Epithelial cell of proximal tubule (primary cell): ENCODE results near the gene NFKB2. TPM values are rescaled to one million over a fixed set of nuclear protein-coding genes. Genes with fewer than 3 reads are reported as not detected.

Experiments used
- DNase-seq: peaks from one replicate; pipeline ENCODE4 v3.0.0-alpha.2; 2011; ENCODE audit warnings: low read depth
- H3K4me3 ChIP-seq: 2 replicates; pipeline ENCODE4 v1.5.1; 2011; ENCODE audit warnings: low read depth, mild to moderate bottlenecking, low read length
- total RNA-seq: library from RNA; depleted of rRNA; stranded (reverse); fragments of >200 nt; gene quantifications from 2 replicates; pipeline ENCODE4 v1.2.3, GENCODE V29; 2015
- TF ChIP-seq, protein P1 (sequence below): conservative IDR thresholded peaks from 2 replicates; pipeline ENCODE4 v1.5.1; 2012; ENCODE audit warnings: low read depth, mild to moderate bottlenecking, low read length

Gene NFKB2
- total RNA-seq, 1 donor from 2014 or later, result 84.9 TPM

GRCh38 chr10:102451105-102451969 is 55.8 kb downstream of the NFKB2 start, which contains the start of gene C10orf95:
Gene C10orf95 (minus strand): TSS chr10:102451543. CDS start chr10:102451093, 450 bp downstream.
- peak within 1 kb of the TSS; percentile 95 for H3K4me3 ChIP-seq
- TF ChIP-seq, protein P1, sequence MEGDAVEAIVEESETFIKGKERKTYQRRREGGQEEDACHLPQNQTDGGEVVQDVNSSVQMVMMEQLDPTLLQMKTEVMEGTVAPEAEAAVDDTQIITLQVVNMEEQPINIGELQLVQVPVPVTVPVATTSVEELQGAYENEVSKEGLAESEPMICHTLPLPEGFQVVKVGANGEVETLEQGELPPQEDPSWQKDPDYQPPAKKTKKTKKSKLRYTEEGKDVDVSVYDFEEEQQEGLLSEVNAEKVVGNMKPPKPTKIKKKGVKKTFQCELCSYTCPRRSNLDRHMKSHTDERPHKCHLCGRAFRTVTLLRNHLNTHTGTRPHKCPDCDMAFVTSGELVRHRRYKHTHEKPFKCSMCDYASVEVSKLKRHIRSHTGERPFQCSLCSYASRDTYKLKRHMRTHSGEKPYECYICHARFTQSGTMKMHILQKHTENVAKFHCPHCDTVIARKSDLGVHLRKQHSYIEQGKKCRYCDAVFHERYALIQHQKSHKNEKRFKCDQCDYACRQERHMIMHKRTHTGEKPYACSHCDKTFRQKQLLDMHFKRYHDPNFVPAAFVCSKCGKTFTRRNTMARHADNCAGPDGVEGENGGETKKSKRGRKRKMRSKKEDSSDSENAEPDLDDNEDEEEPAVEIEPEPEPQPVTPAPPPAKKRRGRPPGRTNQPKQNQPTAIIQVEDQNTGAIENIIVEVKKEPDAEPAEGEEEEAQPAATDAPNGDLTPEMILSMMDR, result no peak
- DNase-seq, result no peak

Other genes with a start within 250 kb of the NFKB2 start
- gene NOLC1, start 243.3 kb upstream of the NFKB2 start, total RNA-seq, result 100 and 130 TPM in 2 replicates
- 0.06 and 0.07 TPM in 2 replicates for gene ELOVL3, start 169.4 kb upstream of the NFKB2 start, total RNA-seq
- 0.65 and 2.7 TPM in 2 replicates for gene PITX3, start 154.2 kb upstream of the NFKB2 start, total RNA-seq
- 30.7 and 36.3 TPM in 2 replicates for gene GBF1, start 150.2 kb upstream of the NFKB2 start, total RNA-seq
- gene PSD, start 23.1 kb downstream of the NFKB2 start, total RNA-seq, result 0.43 and 0.52 TPM in 2 replicates
- 23.8 and 34.6 TPM in 2 replicates for gene FBXL15, start 25.1 kb downstream of the NFKB2 start, total RNA-seq
- gene CUEDC2, start 36.9 kb downstream of the NFKB2 start, total RNA-seq, result 77.8 and 98.5 TPM in 2 replicates
- gene C10orf95, start 55.8 kb downstream of the NFKB2 start, total RNA-seq, result 2.2 and 10.3 TPM in 2 replicates
- 129 and 136 TPM in 2 replicates for gene ACTR1A, start 107.0 kb downstream of the NFKB2 start, total RNA-seq
- gene SUFU, start 108.3 kb downstream of the NFKB2 start, total RNA-seq, result 4.4 and 6.2 TPM in 2 replicates
- 120 and 182 TPM in 2 replicates for gene TRIM8, start 248.8 kb downstream of the NFKB2 start, total RNA-seq